HG03439 (cell line): ENCODE results near the gene CD40LG.
A peak's percentile ranks its signal among the peaks of the same experiment; 100 is the strongest.

Experiments
- ATAC-seq: cut with Tn5 transposase; IDR thresholded peaks from one replicate; pipeline ENCODE4 v1.9.1; 2021; ENCODE audit warnings: mild to moderate bottlenecking, moderate library complexity; ENCODE audit not compliant: unreplicated experiment

The CD40LG gene

DNA sequence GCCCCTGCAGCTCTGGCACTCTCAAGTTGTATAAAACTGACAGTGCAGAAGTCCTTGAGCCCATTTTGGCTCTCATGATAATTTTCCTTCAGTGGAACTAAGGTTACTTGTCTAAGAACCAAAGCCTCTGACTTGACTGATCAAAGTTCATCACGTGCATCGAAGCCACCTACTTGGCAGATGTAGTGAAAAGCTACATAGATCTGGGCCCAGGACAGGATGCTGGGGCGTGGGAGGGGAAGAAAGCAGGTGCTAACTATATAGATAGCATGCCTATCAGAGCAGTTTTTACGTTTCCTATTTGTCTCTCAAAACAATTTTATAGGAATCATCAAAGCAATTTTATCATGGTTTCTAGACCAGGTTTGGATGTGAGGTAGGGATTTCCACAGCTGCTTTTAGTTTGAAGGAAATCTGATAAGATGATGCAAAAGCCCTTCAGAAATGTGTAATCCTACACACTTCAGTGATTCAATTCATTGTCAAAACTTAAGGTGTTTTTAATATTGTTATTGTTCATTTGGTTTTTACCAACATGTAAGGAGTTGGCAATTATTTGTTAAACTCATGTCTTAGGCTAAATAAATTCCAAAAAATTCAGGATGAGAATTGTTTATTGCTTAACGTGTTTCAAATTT lies 1.2 kb upstream of the CD40LG start:
- no peak for ATAC-seq

DNA sequence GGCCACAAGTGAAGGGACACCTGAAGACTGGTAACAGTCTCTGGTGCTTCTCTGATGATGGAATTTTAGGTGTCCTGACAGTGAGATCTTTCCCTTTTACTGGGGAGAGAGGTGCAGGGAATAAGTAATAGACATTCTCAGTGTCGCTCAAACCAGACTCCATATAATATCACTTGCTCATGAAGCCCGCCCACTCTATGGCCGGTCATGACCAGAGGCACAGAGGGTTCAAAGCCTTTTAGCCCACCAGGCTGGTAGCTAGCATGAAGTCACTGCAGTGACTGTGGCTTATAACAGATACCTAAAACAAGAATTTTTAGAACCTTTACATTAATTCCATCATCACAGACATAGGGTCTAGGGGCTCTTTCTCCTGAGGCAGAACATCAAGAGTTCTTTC lies 2.9 kb downstream of the CD40LG start:
- no peak for ATAC-seq

DNA sequence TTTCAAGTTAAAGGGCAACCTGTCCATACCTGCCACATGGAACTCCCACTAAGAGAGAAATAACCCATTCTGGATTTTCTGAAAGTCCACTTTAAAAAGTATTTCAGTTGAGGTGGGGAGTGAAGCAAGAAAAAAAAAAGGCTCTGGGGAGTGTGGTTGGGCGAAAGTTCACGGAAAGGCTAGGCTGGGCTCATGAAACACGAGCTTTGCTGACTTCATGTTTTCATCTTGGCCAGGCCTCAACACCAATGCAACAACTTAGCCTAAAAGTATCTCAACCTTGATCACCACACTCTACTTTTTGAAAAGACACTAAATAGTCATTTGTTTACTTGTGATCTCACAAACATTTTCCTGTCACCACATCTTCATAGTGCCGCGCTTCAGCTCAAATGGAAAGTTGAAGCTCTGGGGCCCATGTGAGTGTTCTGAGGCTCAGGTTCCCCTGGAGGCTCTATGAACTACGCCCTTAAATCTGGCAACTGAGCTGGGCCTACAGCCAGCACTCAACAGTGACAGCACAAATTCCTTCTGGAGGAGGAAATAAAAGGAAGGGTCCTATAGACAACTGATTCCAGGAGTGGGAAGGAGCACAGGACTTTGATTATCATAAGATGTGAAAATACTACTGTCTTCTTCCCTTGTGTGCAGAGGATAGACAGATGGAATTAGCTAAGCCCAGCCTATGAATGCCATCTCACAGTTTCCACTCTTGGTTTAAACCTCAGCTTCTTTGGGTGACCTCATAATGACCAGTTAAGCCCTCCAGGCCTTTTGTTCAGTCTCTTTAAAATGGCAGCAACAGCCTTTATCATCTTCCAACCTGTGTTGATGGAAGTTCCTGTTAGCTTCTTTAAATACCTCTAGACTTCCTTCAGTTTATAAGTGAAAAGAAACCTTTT lies 5.1 kb downstream of the CD40LG start:
- ATAC-seq, result no peak

DNA sequence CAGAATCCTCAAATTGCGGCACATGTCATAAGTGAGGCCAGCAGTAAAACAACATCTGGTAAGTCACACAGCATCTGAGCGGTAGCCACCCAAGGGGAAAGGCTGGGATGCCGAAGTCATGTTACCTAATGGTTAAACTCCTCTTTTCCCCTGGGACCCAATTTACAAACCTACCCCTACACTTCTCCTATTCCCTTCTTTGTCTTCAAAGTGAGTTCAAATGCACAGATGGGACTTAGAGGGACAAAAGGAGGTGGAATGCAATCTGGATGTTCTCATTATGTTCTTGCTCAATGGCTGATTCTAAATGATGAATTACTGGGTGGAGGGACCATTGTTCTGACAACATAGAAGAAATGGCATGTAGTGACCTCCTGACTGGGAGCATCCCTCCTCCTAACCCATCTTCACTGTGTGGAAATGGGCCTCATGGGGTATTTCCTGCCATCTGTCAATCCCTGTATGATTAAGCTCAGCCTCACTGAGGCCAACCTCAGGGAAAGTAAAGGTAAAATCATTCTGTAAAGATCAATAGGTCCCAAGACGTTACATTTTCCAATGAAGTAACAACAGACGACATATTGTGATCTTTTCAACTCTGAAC lies 8.5 kb downstream of the CD40LG start:
- ATAC-seq, result no peak

DNA sequence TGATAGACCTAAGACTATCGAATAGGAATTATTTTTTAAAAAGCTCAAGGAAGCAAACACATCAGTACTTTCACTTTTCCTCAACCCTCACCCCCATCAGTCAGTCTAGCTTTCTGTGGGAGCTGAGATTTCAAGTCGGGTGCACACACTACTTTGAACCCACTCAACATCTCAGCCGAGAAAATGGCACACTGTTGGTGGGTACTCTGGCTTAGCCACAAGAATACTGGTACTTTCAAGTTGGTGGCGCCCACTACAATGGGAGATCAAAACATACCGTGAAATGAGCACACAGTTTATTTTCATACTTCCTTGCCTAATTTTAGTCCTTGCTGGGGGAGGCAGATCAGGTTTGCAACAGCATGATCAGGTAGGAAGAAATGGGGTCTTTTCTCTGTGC lies 10.2 kb downstream of the CD40LG start:
- ATAC-seq, result no peak

DNA sequence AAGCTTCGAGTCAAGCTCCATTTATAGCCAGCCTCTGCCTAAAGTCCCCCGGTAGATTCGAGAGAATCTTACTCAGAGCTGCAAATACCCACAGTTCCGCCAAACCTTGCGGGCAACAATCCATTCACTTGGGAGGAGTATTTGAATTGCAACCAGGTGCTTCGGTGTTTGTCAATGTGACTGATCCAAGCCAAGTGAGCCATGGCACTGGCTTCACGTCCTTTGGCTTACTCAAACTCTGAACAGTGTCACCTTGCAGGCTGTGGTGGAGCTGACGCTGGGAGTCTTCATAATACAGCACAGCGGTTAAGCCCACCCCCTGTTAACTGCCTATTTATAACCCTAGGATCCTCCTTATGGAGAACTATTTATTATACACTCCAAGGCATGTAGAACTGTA lies 11.2 kb downstream of the CD40LG start:
- no peak for ATAC-seq

DNA sequence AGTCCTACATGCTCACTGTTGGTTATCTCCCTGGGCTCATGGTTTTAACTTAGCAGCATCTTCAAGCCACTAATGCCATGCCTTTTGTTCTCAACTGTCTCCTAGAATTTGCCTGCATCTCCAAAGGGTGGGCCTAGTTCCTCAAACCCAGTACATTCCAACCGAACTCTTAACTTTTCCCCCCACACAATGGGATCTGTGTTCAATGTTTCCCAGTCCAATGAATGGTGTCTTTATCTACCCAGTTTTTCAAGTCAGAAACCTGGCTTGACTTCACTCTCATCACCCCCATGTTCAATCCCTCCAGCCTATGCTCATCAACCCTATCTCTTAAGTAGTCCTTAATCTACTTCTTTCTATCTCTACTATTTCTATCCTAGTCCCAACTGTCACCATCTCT lies 12.9 kb downstream of the CD40LG start:
- ATAC-seq, result no peak

DNA sequence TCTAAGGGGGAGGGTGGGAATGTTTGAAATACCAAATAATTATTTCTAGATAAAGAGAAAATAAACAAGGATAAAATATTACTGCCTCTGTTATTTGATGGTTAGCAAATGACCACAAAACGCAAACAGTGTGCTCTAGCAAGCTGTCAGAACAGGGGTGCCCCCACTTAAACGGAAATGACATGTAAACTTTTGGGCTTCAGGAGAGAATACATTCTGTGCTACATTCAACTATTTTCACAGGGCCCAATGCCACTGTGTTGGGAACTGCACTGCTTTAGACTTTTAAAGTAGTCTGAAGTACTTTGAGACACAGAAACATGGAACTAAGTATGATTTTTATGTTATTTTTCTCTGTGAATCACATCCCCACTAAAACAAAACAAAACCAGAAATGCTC lies 14.1 kb downstream of the CD40LG start:
- no peak for ATAC-seq

DNA sequence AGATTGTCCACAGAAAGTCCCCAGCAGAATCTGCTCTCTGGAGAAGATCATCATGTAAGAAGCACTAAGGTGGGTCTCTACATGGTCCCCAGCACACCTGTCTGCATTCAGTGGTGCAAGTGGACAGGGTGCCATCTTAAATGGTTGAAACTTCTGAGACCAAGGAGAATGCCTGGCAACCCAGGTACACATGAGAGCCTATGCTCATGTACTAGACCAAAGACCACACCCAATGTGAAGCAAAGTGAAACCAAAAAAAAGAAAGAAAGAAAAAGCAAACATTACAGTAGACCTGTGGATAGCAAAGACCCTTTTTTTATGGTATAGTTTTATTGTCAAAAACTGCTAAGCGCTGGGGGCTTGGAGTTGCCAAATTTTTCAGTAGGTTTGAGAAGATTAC lies 15.0 kb downstream of the CD40LG start:
- no peak for ATAC-seq

DNA sequence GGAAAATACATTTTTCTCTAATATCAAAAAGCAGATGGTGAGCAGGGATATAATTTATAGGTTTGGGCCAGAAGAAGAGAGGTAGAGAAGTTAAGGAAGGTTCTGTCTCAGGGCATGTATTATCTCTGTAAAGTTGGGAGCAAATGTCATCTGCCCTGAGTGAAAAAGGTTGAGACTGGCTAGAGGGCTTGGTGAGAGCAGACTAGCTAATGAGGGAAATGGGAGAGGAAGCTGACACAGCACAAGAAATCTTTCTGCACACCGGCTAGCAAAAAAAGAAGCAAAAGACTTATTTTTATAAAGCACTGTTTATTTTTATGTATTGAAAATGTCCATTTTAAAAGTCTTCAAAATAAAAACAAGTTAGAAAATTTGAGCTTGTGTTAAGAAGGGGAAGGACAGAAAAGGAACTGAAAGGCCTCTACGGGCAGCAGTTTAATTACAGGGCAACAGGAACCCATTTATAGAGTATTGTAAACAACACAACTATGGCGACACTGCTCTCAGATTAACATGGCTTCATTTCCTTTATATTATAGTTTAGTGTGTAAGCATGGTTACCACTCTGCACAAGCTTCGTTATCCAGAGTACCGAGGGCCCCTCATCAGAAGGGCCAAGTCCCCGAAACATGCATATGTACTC lies 17.4 kb downstream of the CD40LG start:
- peak; percentile 68 for ATAC-seq

DNA sequence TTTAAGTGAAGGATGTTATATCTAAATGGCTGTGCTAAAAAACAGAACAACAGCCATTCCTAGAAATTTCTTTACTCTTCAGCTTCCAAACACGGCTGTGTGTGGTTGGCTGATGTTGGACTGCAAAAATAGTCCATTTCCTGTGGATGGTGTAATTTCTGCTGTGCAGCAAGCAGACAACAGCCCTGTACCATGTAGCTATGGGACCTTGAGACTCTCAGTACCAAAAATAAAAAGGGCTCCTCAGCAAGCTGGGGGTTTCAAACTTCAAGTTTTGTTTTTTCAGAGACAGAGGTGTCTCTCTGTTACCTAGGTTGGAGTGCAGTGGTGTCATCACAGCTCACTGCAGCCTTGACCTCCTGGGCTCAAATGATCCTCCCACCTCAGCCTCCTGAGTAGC lies 18.1 kb downstream of the CD40LG start:
- ATAC-seq, result no peak

DNA sequence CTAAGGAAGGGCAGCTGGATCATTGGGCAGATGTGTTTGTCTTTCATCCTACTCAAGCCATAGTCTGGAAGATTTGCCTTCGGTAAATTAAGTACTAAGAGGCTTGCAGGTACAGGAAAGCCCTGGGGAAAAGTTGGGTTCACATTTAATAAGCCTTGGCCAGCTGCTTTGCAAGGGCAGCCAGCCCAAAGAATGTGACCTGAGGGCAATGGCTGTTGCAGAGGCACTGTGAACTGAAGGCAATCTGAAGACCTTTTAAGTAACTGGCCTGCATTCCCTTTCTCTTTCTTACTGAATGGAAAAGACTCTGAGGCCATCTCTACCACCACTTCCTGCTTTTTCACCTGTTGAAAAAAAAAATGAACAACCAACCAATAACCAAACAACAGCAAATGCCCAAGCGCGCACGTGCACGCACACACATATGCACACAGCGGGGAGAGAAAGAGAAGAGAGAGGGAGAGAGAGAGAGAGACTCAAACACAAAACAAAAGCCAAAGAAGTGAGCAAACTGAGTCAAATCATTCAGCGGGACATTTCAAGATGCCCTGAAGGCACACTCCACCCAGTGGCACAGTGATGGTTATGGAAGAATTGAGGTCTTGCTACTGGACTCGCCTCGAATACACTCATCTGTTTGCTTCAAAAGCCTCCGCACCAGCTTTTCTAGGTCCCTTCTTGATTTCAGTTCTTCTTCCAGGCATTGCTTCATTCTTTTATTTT lies 19.6 kb downstream of the CD40LG start:
- ATAC-seq, result no peak

DNA sequence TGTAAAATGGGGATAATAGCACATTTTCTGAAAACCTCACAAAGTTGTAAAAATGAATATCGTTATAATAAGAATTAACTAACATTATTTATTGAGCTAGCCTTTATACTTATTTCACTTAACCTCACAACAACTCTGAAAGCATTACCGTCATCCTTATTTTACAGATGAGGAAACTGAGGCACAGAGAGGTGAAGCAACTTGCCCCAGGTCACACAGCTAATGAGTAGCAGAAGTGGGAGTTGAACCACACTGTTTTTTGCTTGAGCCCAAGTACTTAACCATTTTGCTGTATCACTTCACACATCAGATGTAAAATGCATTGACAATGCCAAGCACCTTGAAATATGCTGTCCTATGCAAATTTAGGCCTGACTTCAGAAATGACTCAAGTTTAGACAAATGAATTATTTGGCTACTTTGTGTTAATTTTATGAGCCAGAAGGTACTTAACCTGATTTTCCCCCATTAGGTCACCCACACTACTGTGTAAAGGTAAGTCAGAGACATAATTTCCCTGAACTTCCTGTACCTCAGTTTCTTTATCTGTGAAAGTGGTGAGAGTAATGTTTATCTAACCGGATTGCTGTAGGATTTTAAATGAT lies 23.1 kb downstream of the CD40LG start:
- peak; percentile 47 for ATAC-seq

DNA sequence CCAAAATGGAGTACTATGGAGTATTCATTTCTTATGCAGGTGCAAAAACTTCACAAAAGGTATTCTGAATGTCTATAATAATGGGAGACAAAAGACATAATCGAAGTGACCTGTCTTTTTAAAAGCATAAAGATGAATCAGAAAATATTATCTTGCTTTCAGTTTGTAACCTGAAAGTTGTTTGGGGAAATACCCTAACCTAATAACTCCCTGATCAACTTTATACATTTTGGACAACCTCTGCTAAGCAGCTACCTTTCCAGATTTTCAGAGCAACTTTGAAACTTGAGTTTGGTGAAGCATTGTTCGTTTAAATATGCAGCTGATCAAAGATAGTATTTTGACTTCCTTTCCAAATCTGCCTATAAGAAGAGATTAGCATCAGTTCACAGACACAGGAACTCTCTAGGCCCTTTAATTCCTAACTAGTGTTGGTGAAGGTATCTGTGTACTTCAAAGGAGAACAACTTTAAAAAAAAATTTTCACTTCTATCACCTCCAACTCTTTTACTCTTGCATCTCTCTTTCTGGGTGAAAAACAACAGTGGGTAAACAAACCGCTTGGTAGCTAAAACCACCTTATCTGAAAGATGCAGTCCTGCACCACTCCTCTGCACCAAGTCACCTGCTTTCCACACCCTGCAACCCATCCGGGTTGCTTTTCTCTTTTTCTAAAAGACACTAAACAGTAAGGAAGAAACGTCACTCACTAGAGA lies 26.5 kb downstream of the CD40LG start:
- ATAC-seq, result no peak

DNA sequence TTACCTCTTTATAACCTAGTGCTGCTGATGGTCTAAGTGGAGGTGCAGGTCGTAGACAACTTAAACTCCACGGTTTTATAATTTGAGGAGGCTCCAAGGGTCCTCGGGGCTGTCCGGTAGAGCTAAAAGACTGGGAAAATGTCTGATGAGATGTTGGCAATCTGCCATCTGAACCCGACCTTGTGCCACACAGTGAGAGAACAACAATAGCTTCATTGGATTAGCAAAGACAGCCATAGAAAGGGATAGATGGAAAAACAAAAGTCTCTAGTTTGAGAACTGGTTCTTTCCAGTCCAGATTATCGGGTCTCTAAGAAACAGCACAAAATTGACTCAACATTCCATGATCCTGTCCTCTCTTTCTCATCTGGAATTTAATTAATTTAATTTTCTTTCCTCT lies 31.6 kb downstream of the CD40LG start:
- ATAC-seq, result no peak

DNA sequence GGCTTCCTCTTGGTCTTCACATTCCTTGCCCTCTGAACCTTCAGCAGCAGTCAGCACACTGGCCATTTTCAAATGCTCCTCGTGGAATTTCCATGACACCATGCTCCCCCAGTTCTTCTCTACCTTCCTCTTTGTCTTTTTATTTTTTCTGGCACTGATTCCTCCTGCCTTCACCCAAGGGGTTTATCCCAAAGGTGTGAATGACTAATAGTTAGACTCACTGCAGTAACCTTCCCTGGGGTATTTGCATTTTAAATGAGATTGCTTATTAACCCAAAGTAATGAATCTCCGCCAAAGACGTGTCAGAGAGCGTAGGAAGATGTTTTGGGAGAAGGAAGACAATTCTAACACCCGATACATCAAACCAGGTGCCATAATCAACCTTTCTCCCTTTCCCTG lies 36.2 kb downstream of the CD40LG start:
- no peak for ATAC-seq

DNA sequence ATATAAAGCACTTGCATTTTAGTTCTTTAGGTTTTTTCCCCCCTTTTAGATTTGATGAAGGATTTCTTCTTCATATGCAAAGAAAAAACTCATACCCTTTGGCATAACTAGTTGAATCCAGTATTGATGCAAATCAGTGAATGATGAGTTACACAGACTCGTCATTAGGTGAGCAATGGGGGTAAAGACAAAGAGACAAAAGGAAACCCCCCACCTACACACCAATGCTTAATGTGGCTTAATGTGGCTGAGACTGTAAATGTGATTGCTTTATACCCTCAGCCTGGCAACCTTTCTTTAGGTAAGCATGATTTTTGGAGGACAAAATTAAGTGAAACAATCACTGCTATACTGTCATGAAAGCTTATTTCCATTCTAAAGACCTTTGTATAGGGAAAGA lies 39.5 kb downstream of the CD40LG start:
- ATAC-seq, result no peak

DNA sequence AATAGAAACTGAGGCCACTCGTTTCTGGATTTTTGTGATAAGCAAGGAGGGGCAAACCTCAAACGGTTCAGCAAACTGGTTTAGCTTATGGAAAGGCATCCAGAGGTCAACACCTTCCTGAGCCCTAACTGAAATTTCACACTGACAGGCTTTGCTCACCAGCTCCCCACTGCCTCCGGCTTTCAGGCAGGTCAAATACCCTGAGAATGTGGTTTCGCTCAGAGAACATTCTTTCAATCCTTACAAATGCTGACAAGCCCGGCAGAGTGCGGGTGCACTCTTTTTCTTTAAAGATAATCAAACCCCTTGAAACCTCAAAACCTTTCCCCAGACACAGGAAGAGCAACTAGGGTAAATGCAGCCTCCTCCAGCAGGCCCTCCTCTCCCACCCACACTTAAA lies 41.5 kb downstream of the CD40LG start:
- ATAC-seq, result no peak

DNA sequence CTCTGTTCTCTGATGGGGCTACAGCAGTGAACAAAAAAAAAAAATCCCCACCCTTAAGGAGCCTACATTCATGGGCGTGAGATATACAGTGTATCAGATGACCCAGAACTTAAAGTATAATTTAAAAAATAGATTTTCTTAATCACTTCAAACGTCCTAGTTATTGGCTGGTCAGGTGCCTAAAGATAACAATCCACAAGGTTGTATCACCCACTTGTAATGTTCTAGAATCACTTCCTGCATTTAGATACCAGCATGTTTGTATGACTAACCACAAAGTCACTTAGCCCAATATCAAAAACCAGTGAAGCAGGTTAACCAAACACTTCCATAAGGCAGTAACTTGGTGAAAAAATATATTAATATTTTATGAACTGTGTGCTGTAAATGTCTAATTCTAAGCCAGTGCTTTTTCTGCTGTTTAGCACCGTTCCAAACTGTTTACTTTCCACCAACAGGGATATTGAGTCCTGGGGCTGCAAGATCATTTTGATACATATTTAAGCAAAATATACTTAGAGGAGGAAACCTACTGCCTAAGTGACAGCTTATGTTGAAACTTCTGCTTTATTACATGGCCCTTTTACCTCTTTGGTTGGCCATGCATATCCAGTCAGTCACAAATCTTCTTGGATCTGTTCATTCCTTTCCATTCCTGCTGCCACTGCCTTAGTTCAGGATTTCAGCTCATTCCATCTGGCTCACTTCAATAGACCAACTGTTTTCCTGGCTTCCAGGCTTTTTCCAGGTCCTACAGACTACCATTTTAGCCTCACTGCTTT lies 43.3 kb downstream of the CD40LG start:
- ATAC-seq, result no peak
